Fibroblast of lung (primary cell): ENCODE measurements around the gene THOC3. TPM values are rescaled to one million over a fixed set of nuclear protein-coding genes. Genes with fewer than 3 reads are reported as not detected.
"Not testable (repeated sequence)": the region's sequence is repeated elsewhere in the genome, so short reads cannot be mapped to it uniquely, and the experiment has no call there.

Experiments used
- DNase-seq, 2 donors: peaks; one replicate each; pipeline versions ENCODE4 v3.0.0 to v3.0.0-alpha.2; 2010; ENCODE audit warnings: low read depth in 2 of 2
- H2AFZ ChIP-seq: 2 replicates; pipeline ENCODE4 v1.5.1; 2012; ENCODE audit warnings: low read length, control low read depth, inconsistent platforms
- H3K27ac ChIP-seq: 2 replicates; pipeline ENCODE4 v1.5.1; 2011; ENCODE audit warnings: low read length, control low read depth; ENCODE audit not compliant: insufficient read depth
- H3K27me3 ChIP-seq: 2 replicates; pipeline ENCODE4 v1.5.1; 2011; ENCODE audit warnings: mild to moderate bottlenecking, low read length; ENCODE audit not compliant: control insufficient read depth, insufficient read depth
- H3K36me3 ChIP-seq: 2 replicates; pipeline ENCODE4 v1.5.1; 2011; ENCODE audit warnings: low read length; ENCODE audit not compliant: control insufficient read depth, insufficient read depth
- H3K4me1 ChIP-seq: 2 replicates; pipeline ENCODE4 v1.5.1; 2011; ENCODE audit warnings: low read length; ENCODE audit not compliant: control insufficient read depth, insufficient read depth; ENCODE audit errors: extremely low read depth
- H3K4me2 ChIP-seq: 2 replicates; pipeline ENCODE4 v1.5.1; 2011; ENCODE audit warnings: low read length, control low read depth; ENCODE audit not compliant: insufficient read depth; ENCODE audit errors: extremely low read depth
- H3K4me3 ChIP-seq, 4 experiments: fragments of 200-600 bp in 1 of 4; sonication (generic) in 1 of 4; replicated peaks in 1 of 4; 2 replicates each; pipeline ENCODE4 v1.5.1; 2011 to 2016; ENCODE audit warnings: low read length in 4 of 4, low read depth in 3 of 4, mild to moderate bottlenecking in 3 of 4, control low read depth in 2 of 4, inconsistent platforms in 1 of 4, mixed read lengths in 1 of 4; ENCODE audit not compliant: insufficient read depth in 1 of 4; ENCODE audit errors: control extremely low read depth in 1 of 4
- H3K79me2 ChIP-seq: 2 replicates; pipeline ENCODE4 v1.5.1; 2012; ENCODE audit warnings: mild to moderate bottlenecking, low read length, inconsistent platforms; ENCODE audit not compliant: control insufficient read depth, insufficient read depth
- H3K9ac ChIP-seq: 2 replicates; pipeline ENCODE4 v1.5.1; 2011; ENCODE audit warnings: mild to moderate bottlenecking, low read length, control low read depth; ENCODE audit not compliant: insufficient read depth
- H3K9me3 ChIP-seq: 2 replicates; pipeline ENCODE4 v1.5.1; 2012; ENCODE audit warnings: low read depth, low read length; ENCODE audit not compliant: control insufficient read depth, insufficient read depth
- H4K20me1 ChIP-seq: 2 replicates; pipeline ENCODE4 v1.5.1; 2011; ENCODE audit warnings: low read length; ENCODE audit not compliant: control insufficient read depth, insufficient read depth; ENCODE audit errors: extremely low read depth
- polyA plus RNA-seq, 2 donors: library from polyadenylated mRNA; depleted of rRNA in 1 of 2; stranded (reverse) in 1 of 2; unstranded in 1 of 2; fragments of >200 nt; gene quantifications; 2 replicates each; pipeline ENCODE4 v1.2.1, GENCODE V29; 2011 to 2012; ENCODE audit warnings: missing spikeins in 1 of 2
- total RNA-seq: library from RNA; depleted of rRNA; stranded (reverse); fragments of >200 nt; gene quantifications from 2 replicates; pipeline ENCODE4 v1.2.1, GENCODE V29; 2014

The THOC3 gene
- total and polyA plus RNA-seq, 2 donors (not counting 1 experiment from before 2014, with no cell fraction given), result 25.2 to 29.6 TPM

GRCh38 chr5:175948329-175949108 is 19.6 kb downstream of the THOC3 start:
- H3K27me3 ChIP-seq, DNase-seq, H3K4me1 ChIP-seq, H3K9me3 ChIP-seq, H2AFZ ChIP-seq, H3K27ac ChIP-seq, H4K20me1 ChIP-seq, H3K79me2 ChIP-seq, H3K4me2 ChIP-seq, H3K4me3 ChIP-seq, H3K36me3 ChIP-seq, H3K9ac ChIP-seq: not testable (repeated sequence)

GRCh38 chr5:175943253-175943652 is 24.9 kb downstream of the THOC3 start:
- not testable (repeated sequence) for H4K20me1 ChIP-seq, H3K27ac ChIP-seq, H3K4me2 ChIP-seq, DNase-seq, H2AFZ ChIP-seq, H3K4me3 ChIP-seq, H3K36me3 ChIP-seq, H3K79me2 ChIP-seq, H3K4me1 ChIP-seq, H3K9me3 ChIP-seq, H3K27me3 ChIP-seq, H3K9ac ChIP-seq

- not testable (repeated sequence) for DNase-seq, H3K9ac ChIP-seq, H3K4me2 ChIP-seq, H3K9me3 ChIP-seq, H3K27ac ChIP-seq, H3K27me3 ChIP-seq, H3K36me3 ChIP-seq, H3K4me1 ChIP-seq, H4K20me1 ChIP-seq, H2AFZ ChIP-seq, H3K79me2 ChIP-seq, H3K4me3 ChIP-seq
Observed at GRCh38 chr5:175940632-175941031, 27.5 kb downstream of the THOC3 start.

- H3K27me3 ChIP-seq, H3K9ac ChIP-seq, H3K4me1 ChIP-seq, H3K9me3 ChIP-seq, H3K4me2 ChIP-seq, DNase-seq, H3K36me3 ChIP-seq, H3K27ac ChIP-seq, H2AFZ ChIP-seq, H3K79me2 ChIP-seq, H4K20me1 ChIP-seq, H3K4me3 ChIP-seq: not testable (repeated sequence)
Observed at GRCh38 chr5:175938489-175938888, 29.6 kb downstream of the THOC3 start.

GRCh38 chr5:175928752-175929151 is 39.4 kb downstream of the THOC3 start:
- not testable (repeated sequence) for H3K36me3 ChIP-seq, H4K20me1 ChIP-seq, H3K27ac ChIP-seq, H3K79me2 ChIP-seq, H3K9ac ChIP-seq, H3K9me3 ChIP-seq, H3K4me3 ChIP-seq, DNase-seq, H3K27me3 ChIP-seq, H2AFZ ChIP-seq, H3K4me1 ChIP-seq, H3K4me2 ChIP-seq

- H3K4me1 ChIP-seq, result peaks cover 25% of the 10 kb centered on the region
- not testable (repeated sequence) for H3K9me3 ChIP-seq, H3K36me3 ChIP-seq, H3K27ac ChIP-seq, H4K20me1 ChIP-seq, H3K79me2 ChIP-seq, H3K9ac ChIP-seq, H2AFZ ChIP-seq, DNase-seq, H3K27me3 ChIP-seq, H3K4me2 ChIP-seq, H3K4me3 ChIP-seq
Observed at GRCh38 chr5:175925106-175925505, 43.0 kb downstream of the THOC3 start.
